SK-N-SH treated with all-trans-retinoic acid at 6 μM for 48 hours (cell line): Measurements from ENCODE around the gene FNDC3B.

Experiments used
- ZFP30 ChIP-seq: fragments of 450-650 bp; formaldehyde crosslinking; IDR thresholded peaks from 2 replicates; pipeline ENCODE4 v1.5.0; 2022; ENCODE audit warnings: mild to moderate bottlenecking, moderate library complexity
- ZNF70 ChIP-seq: fragments of 450-650 bp; formaldehyde crosslinking; IDR thresholded peaks from 2 replicates; pipeline ENCODE4 v1.5.0; 2020; ENCODE audit warnings: mild to moderate bottlenecking, moderate library complexity
- ZNF8 ChIP-seq: fragments of 450-650 bp; formaldehyde crosslinking; IDR thresholded peaks from 2 replicates; pipeline ENCODE4 v1.5.0; 2020; ENCODE audit warnings: mild to moderate bottlenecking, moderate library complexity

- TF ChIP-seq ZFP30, result no peak
- no peak for TF ChIP-seq ZNF8 (CRISPR knock-in tag)
- no peak for TF ChIP-seq ZNF70 (CRISPR knock-in tag)
Measured at GRCh38 chr3:172313671-172314070, 274.3 kb downstream of the FNDC3B start.
